ENCODE measurements around the gene ANKRD37. TPM values are rescaled to one million over a fixed set of nuclear protein-coding genes. Genes with fewer than 3 reads are reported as not detected.

Gene ANKRD37
- total RNA-seq, 2 donors from 2014 or later: 10.0 to 13.9 TPM

GRCh38 chr4:185369731-185370130, 26.9 kb upstream of the ANKRD37 start:
- Mint-ChIP-seq H3K4me1 (ENCODE audit: low read depth in 2 of 2) (peaks cover 0 to 3% of the 10 kb centered on the region in 2 donors), H3K9me3 (no peaks in the 10 kb centered on the region), H3K36me3 (no peaks in the 10 kb centered on the region), H3K4me3 (no peak overlapping the region), H3K27ac (no peak overlapping the region), H3K27me3 (no peaks in the 10 kb centered on the region)
- ATAC-seq: no peak
- DNase-seq (ENCODE audit: low spot score): no peak

GRCh38 chr4:185370268-185370949, 26.2 kb upstream of the ANKRD37 start:
- H3K9me3 Mint-ChIP-seq: no peaks in the 10 kb centered on the region
- DNase-seq (ENCODE audit: low spot score) (no peak), ATAC-seq (no peak)
- no peaks in the 10 kb centered on the region for H3K27me3 Mint-ChIP-seq
- H3K36me3 Mint-ChIP-seq: no peaks in the 10 kb centered on the region
- peaks cover 0 to 3% of the 10 kb centered on the region in 2 donors for H3K4me1 Mint-ChIP-seq (ENCODE audit: low read depth in 2 of 2)
- H3K27ac Mint-ChIP-seq: no peak overlapping the region
- no peak overlapping the region for H3K4me3 Mint-ChIP-seq

GRCh38 chr4:185371702-185372101, 24.9 kb upstream of the ANKRD37 start:
- ATAC-seq (no peak), DNase-seq (ENCODE audit: low spot score) (no peak)
- no peaks in the 10 kb centered on the region for H3K27me3 Mint-ChIP-seq
- H3K27ac Mint-ChIP-seq: no peak overlapping the region
- no peaks in the 10 kb centered on the region for H3K36me3 Mint-ChIP-seq
- H3K4me3 Mint-ChIP-seq: no peak overlapping the region
- H3K4me1 Mint-ChIP-seq (ENCODE audit: low read depth in 2 of 2): peaks cover 0 to 3% of the 10 kb centered on the region in 2 donors
- no peaks in the 10 kb centered on the region for H3K9me3 Mint-ChIP-seq

GRCh38 chr4:185374027-185374426, 22.6 kb upstream of the ANKRD37 start:
- H3K4me3 Mint-ChIP-seq: no peak overlapping the region
- no peak for DNase-seq (ENCODE audit: low spot score)
- no peak overlapping the region for H3K27ac Mint-ChIP-seq
- H3K27me3 Mint-ChIP-seq: no peaks in the 10 kb centered on the region
- H3K4me1 Mint-ChIP-seq (ENCODE audit: low read depth in 2 of 2): peaks cover 0 to 3% of the 10 kb centered on the region in 2 donors
- H3K9me3 Mint-ChIP-seq: no peaks in the 10 kb centered on the region
- no peak for ATAC-seq
- H3K36me3 Mint-ChIP-seq: no peaks in the 10 kb centered on the region

- ATAC-seq: no peak
- Mint-ChIP-seq H3K4me1 (ENCODE audit: low read depth in 2 of 2) (peaks cover 0 to 3% of the 10 kb centered on the region in 2 donors), H3K27ac (no peak overlapping the region), H3K4me3 (no peak overlapping the region), H3K9me3 (no peaks in the 10 kb centered on the region), H3K36me3 (no peaks in the 10 kb centered on the region), H3K27me3 (no peaks in the 10 kb centered on the region)
- DNase-seq (ENCODE audit: low spot score): no peak
These were observed 22.1 kb upstream of the ANKRD37 start for GRCh38 chr4:185374573-185374972.

GRCh38 chr4:185378264-185378663, 18.4 kb upstream of the ANKRD37 start:
- peaks cover 0 to 2% of the 10 kb centered on the region in 2 donors for H3K27me3 Mint-ChIP-seq
- H3K4me3 Mint-ChIP-seq: no peak overlapping the region
- DNase-seq (ENCODE audit: low spot score) (no peak), ATAC-seq (no peak)
- peaks cover 3% of the 10 kb centered on the region for H3K9me3 Mint-ChIP-seq
- H3K4me1 Mint-ChIP-seq (ENCODE audit: low read depth in 2 of 2): peaks cover 0 to 3% of the 10 kb centered on the region in 2 donors
- H3K27ac Mint-ChIP-seq: no peak overlapping the region
- no peaks in the 10 kb centered on the region for H3K36me3 Mint-ChIP-seq

GRCh38 chr4:185379326-185380295, 17.0 kb upstream of the ANKRD37 start:
- ATAC-seq (no peak), DNase-seq (ENCODE audit: low spot score) (no peak)
- Mint-ChIP-seq H3K27me3 (peaks cover 5% of the 10 kb centered on the region in 2 donors), H3K27ac (no peak overlapping the region), H3K4me3 (no peak overlapping the region), H3K9me3 (peaks cover 3% of the 10 kb centered on the region), H3K36me3 (no peaks in the 10 kb centered on the region), H3K4me1 (ENCODE audit: low read depth in 2 of 2) (peaks cover 0 to 2% of the 10 kb centered on the region in 2 donors)

GRCh38 chr4:185380320-185380719, 16.3 kb upstream of the ANKRD37 start:
- Mint-ChIP-seq H3K36me3 (no peaks in the 10 kb centered on the region), H3K27ac (no peak overlapping the region), H3K27me3 (peaks cover 9 to 13% of the 10 kb centered on the region in 2 donors), H3K4me1 (ENCODE audit: low read depth in 2 of 2) (peaks cover 6 to 7% of the 10 kb centered on the region in 2 donors), H3K4me3 (no peak overlapping the region), H3K9me3 (peaks cover 3% of the 10 kb centered on the region)
- DNase-seq (ENCODE audit: low spot score) (no peak), ATAC-seq (no peak)

- Mint-ChIP-seq H3K27me3 (peaks cover 13 to 20% of the 10 kb centered on the region in 2 donors), H3K27ac (no peak overlapping the region), H3K4me1 (ENCODE audit: low read depth in 2 of 2) (peaks cover 6 to 11% of the 10 kb centered on the region in 2 donors), H3K9me3 (peaks cover 3% of the 10 kb centered on the region), H3K4me3 (no peak overlapping the region), H3K36me3 (no peaks in the 10 kb centered on the region)
- ATAC-seq: no peak
- no peak for DNase-seq (ENCODE audit: low spot score)
These were observed 15.1 kb upstream of the ANKRD37 start for GRCh38 chr4:185381288-185382196.

- peaks cover 6 to 11% of the 10 kb centered on the region in 2 donors for H3K4me1 Mint-ChIP-seq (ENCODE audit: low read depth in 2 of 2)
- ATAC-seq (no peak), DNase-seq (ENCODE audit: low spot score) (no peak)
- peaks cover 13 to 20% of the 10 kb centered on the region in 2 donors for H3K27me3 Mint-ChIP-seq
- H3K9me3 Mint-ChIP-seq: peaks cover 3% of the 10 kb centered on the region
- H3K36me3 Mint-ChIP-seq: no peaks in the 10 kb centered on the region
- H3K27ac Mint-ChIP-seq: no peak overlapping the region
- H3K4me3 Mint-ChIP-seq: no peak overlapping the region
These were observed 13.9 kb upstream of the ANKRD37 start for GRCh38 chr4:185382754-185383153.

- Mint-ChIP-seq H3K36me3 (no peaks in the 10 kb centered on the region), H3K27ac (no peak overlapping the region), H3K4me1 (ENCODE audit: low read depth in 2 of 2) (peaks cover 6 to 11% of the 10 kb centered on the region in 2 donors), H3K27me3 (peaks cover 17 to 20% of the 10 kb centered on the region in 2 donors), H3K9me3 (peaks cover 3% of the 10 kb centered on the region), H3K4me3 (no peak overlapping the region)
- DNase-seq (ENCODE audit: low spot score) (no peak), ATAC-seq (no peak)
These were observed 13.2 kb upstream of the ANKRD37 start for GRCh38 chr4:185383451-185383850.

- ATAC-seq: no peak
These were observed 12.6 kb upstream of the ANKRD37 start for GRCh38 chr4:185384061-185384460.

GRCh38 chr4:185384930-185385331, 11.7 kb upstream of the ANKRD37 start:
- no peak overlapping the region for H3K27ac Mint-ChIP-seq

More at GRCh38 chr4:185384061-185384460, 12.6 kb upstream of the ANKRD37 start:
- no peak overlapping the region for H3K4me3 Mint-ChIP-seq
- DNase-seq (ENCODE audit: low spot score): no peak
- peaks cover 6 to 11% of the 10 kb centered on the region in 2 donors for H3K4me1 Mint-ChIP-seq (ENCODE audit: low read depth in 2 of 2)
- H3K27ac Mint-ChIP-seq: no peak overlapping the region
- no peaks in the 10 kb centered on the region for H3K36me3 Mint-ChIP-seq
- peaks cover 17 to 20% of the 10 kb centered on the region in 2 donors for H3K27me3 Mint-ChIP-seq
- peaks cover 3% of the 10 kb centered on the region for H3K9me3 Mint-ChIP-seq

More at GRCh38 chr4:185384930-185385331, 11.7 kb upstream of the ANKRD37 start:
- no peak overlapping the region for H3K4me3 Mint-ChIP-seq
- H3K4me1 Mint-ChIP-seq (ENCODE audit: low read depth in 2 of 2): peaks cover 6 to 11% of the 10 kb centered on the region in 2 donors
- H3K9me3 Mint-ChIP-seq: peaks cover 3% of the 10 kb centered on the region
- DNase-seq (ENCODE audit: low spot score) (no peak), ATAC-seq (no peak)
- H3K27me3 Mint-ChIP-seq: peaks cover 17 to 20% of the 10 kb centered on the region in 2 donors
- H3K36me3 Mint-ChIP-seq: no peaks in the 10 kb centered on the region
